ENCODE measurements around the gene COL17A1.

- TF ChIP-seq YY1 (IDR thresholded peaks at IDR 0.05; ENCODE audit: insufficient read depth, insufficient read length) (no peak), ZNF274 (IDR thresholded peaks at IDR 0.05; ENCODE audit: low read depth, low read length) (no peak)
Measured at GRCh38 chr10:104040862-104041789, 44.6 kb downstream of the COL17A1 start.

Measured in NT2/D1 (cell line).